Spleen (tissue), 13 donors: ENCODE data around the gene PTBP2. TPM values are rescaled to one million over a fixed set of nuclear protein-coding genes. Genes with fewer than 3 reads are reported as not detected.

ENCODE experiments used
- DNase-seq: peaks from one replicate; pipeline ENCODE4 v3.0.0-alpha.2; 2020
- H3K27ac ChIP-seq, 8 donors: fragments of 200-600 bp; sonication (generic) in 7 of 8; 1 replicate in 4 of 8; 2 replicates in 4 of 8; pipeline versions ENCODE4 v1.5.0 to v1.8.0; 2016 to 2021; ENCODE audit warnings: inconsistent platforms in 4 of 8, mild to moderate bottlenecking in 4 of 8, moderate library complexity in 1 of 8
- H3K27me3 ChIP-seq, 7 donors: fragments of 200-600 bp; sonication (generic) in 6 of 7; replicated peaks in 1 of 7; 1 replicate in 4 of 7; 2 replicates in 3 of 7; pipeline versions ENCODE4 v1.5.0 to v1.8.0; 2016 to 2021; ENCODE audit warnings: inconsistent platforms in 3 of 7, mild to moderate bottlenecking in 1 of 7
- H3K36me3 ChIP-seq, 6 donors: fragments of 200-600 bp; sonication (generic) in 5 of 6; 1 replicate in 4 of 6; 2 replicates in 2 of 6; pipeline versions ENCODE4 v1.5.0 to v1.8.0; 2016 to 2021; ENCODE audit warnings: inconsistent platforms in 2 of 6
- H3K4me1 ChIP-seq, 6 donors: fragments of 200-600 bp; sonication (generic) in 5 of 6; 1 replicate in 3 of 6; 2 replicates in 3 of 6; pipeline versions ENCODE4 v1.5.0 to v1.8.0; 2016 to 2021; ENCODE audit warnings: inconsistent platforms in 3 of 6
- H3K4me3 ChIP-seq, 8 donors: fragments of 200-600 bp; sonication (generic) in 7 of 8; 1 replicate in 4 of 8; 2 replicates in 4 of 8; pipeline versions ENCODE4 v1.5.0 to v1.8.0; 2016 to 2021; ENCODE audit warnings: inconsistent platforms in 4 of 8, mild to moderate bottlenecking in 4 of 8, moderate library complexity in 2 of 8
- H3K9me3 ChIP-seq, 8 donors: fragments of 200-600 bp; sonication (generic) in 7 of 8; 1 replicate in 4 of 8; 2 replicates in 4 of 8; pipeline versions ENCODE4 v1.5.0 to v1.8.0; 2016 to 2021; ENCODE audit warnings: inconsistent platforms in 4 of 8
- CTCF ChIP-seq, 11 experiments: fragments of 200-600 bp in 7 of 11; fragments of 450-650 bp in 4 of 11; sonication (generic) in 4 of 11; IDR thresholded peaks in 8 of 11; conservative IDR thresholded peaks in 3 of 11; 1 replicate in 7 of 11; 2 replicates in 4 of 11; pipeline versions ENCODE4 v1.4.0 to v1.8.0; 2016 to 2021; ENCODE audit warnings: antibody characterized with exemption in 11 of 11, inconsistent platforms in 4 of 11, mild to moderate bottlenecking in 1 of 11
- POLR2A ChIP-seq, 3 donors: fragments of 450-650 bp; IDR thresholded peaks; one replicate each; pipeline ENCODE4 v1.5.1; 2017; ENCODE audit warnings: antibody characterized with exemption in 3 of 3, mild to moderate bottlenecking in 1 of 3
- POLR2AphosphoS5 ChIP-seq, 3 donors: sonication (generic); formaldehyde crosslinking; IDR thresholded peaks; one replicate each; pipeline ENCODE4 v1.5.1; 2017; ENCODE audit warnings: antibody characterized with exemption in 3 of 3
- WGBS, 5 donors: extraction: QIAGEN DNeasy Blood & Tissue Kit in 3 of 5; methylation state at CpG; one replicate each; pipeline versions ENCODE4 v1.1.5 to v1.1.7; 2013 to 2018; 5-methylcytosine and 5-hydroxymethylcytosine counted together
- intact Hi-C: fragments of 100-400 bp; cut with DNase I; formaldehyde crosslinking; loops from one replicate; pipeline ENCODE4 v1.15.0; 2023; ENCODE audit warnings: low total_unique reads
- long read RNA-seq, 2 donors: transcript quantifications; one replicate each; lab custom pipeline, GENCODE V29; 2026
- polyA plus RNA-seq, 3 donors: library from polyadenylated mRNA; stranded (reverse); fragments of 200-250 nt; gene quantifications; one replicate each; pipeline ENCODE4 v1.2.1, GENCODE V29; 2013
- total RNA-seq, 7 donors: library from RNA; depleted of rRNA in 3 of 7; stranded (reverse); fragments of >200 nt in 3 of 7; fragmentation: NEBNext Ultra II Directional in 4 of 7; extraction: Animal tissue kit (Norgen Biotek cat#: 25700) in 4 of 7; gene quantifications; one replicate each; pipeline versions ENCODE4 v1.1.0 to v1.2.1, GENCODE V29; 2016 to 2021
- donor health status: healthy with polysubstance abuse.
- donor health status: DM: no; HTN: no; CAD: no; lungs with moderate emphysema.
- donor health status: DM: no; HTN: no; CAD: no.
- donor health status: Bipolar disorder and iron deficiency.
- donor health status: healthy.
- donor health status: DM: no; HTN: no; CAD: no.
- donor health status: DM: yes; HTN: yes; CAD: no.

The PTBP2 gene
- total RNA-seq (10 to 100 TPM; 21.0 to 89.9 (median 28.2) TPM), polyA plus RNA-seq (10 to 100 TPM; 15.4 to 23.6 (median 19.4) TPM)
- long read RNA-seq, donor 1, partial matches to known transcripts = 0 of 4 reads
- long read RNA-seq, donor 1, other reads (novel, unspliced or antisense) = 0 of 4 reads
- long read RNA-seq, donor 2 = 0 reads

- WGBS, 5 donors = 0 to 1% (median 1%) methylated on average over 24 to 75 of the region's 75 CpGs
- Histone ChIP-seq H3K27me3 (no peaks in the 10 kb centered on the region), H3K4me1 (peaks cover 12 to 48% (median 28%) of the 10 kb centered on the region in 6 donors), H3K4me3 (peak within 1 kb of the TSS; percentile 67 to 97 (median 86)), H3K9me3 (no peaks in the 10 kb centered on the region), H3K27ac (peak within 1 kb of the TSS; percentile 80 to 97 (median 96)), H3K36me3 (peaks cover 0 to 26% (median 3%) of the 10 kb centered on the region in 6 donors)
- intact Hi-C loops = no loop called here
- peak; percentile 77 to 83 (median 81) for TF ChIP-seq POLR2AphosphoS5 (IDR thresholded peaks at IDR 0.05)
- TF ChIP-seq CTCF (IDR thresholded peaks at IDR 0.05 in 8 of 11, conservative IDR thresholded peaks at IDR 0.05 in 3 of 11) = peak in 1 of 11 experiments; percentile 7
- TF ChIP-seq POLR2A (IDR thresholded peaks at IDR 0.05) = no peak
- peak; percentile 97 for DNase-seq
Measured at GRCh38 chr1:96721416-96722160, at the start of gene PTBP2. PTBP2 (plus strand) TSS chr1:96721784; CDS start chr1:96721865, 81 bp downstream.

- Histone ChIP-seq H3K27ac (no peak overlapping the region), H3K36me3 (no peaks in the 10 kb centered on the region), H3K27me3 (no peaks in the 10 kb centered on the region), H3K9me3 (peaks cover 0 to 40% (median 33%) of the 10 kb centered on the region in 8 donors), H3K4me3 (no peak overlapping the region), H3K4me1 (no peaks in the 10 kb centered on the region)
- no peak for TF ChIP-seq POLR2A (IDR thresholded peaks at IDR 0.05)
- TF ChIP-seq POLR2AphosphoS5 (IDR thresholded peaks at IDR 0.05) = no peak
- TF ChIP-seq CTCF (IDR thresholded peaks at IDR 0.05 in 8 of 11, conservative IDR thresholded peaks at IDR 0.05 in 3 of 11) = no peak
- no peak for DNase-seq
- WGBS, 5 donors = 54 to 79% (median 57%) methylated on average over 1 of the region's 1 CpG
- intact Hi-C loops = no loop called here
Measured at GRCh38 chr1:96674915-96675314, 46.7 kb upstream of the PTBP2 start.

- TF ChIP-seq POLR2A (IDR thresholded peaks at IDR 0.05) = no peak
- no peak for TF ChIP-seq POLR2AphosphoS5 (IDR thresholded peaks at IDR 0.05)
- TF ChIP-seq CTCF (IDR thresholded peaks at IDR 0.05 in 8 of 11, conservative IDR thresholded peaks at IDR 0.05 in 3 of 11) = no peak
- no peak overlapping the region for H3K4me3 ChIP-seq
- H3K27ac ChIP-seq = peak overlapping the region in 1 of 8 donors; percentile 85
- intact Hi-C loops = no loop called here
- no peak for DNase-seq
- H3K4me1 ChIP-seq = peaks cover 0 to 15% (median 0%) of the 10 kb centered on the region in 6 donors
- H3K9me3 ChIP-seq = no peaks in the 10 kb centered on the region
- H3K27me3 ChIP-seq = no peaks in the 10 kb centered on the region
- 55 to 74% (median 66%) methylated on average over 6 of the region's 6 CpGs for WGBS, 5 donors
- no peaks in the 10 kb centered on the region for H3K36me3 ChIP-seq
Measured at GRCh38 chr1:96682056-96682455, 39.5 kb upstream of the PTBP2 start.

- no peaks in the 10 kb centered on the region for H3K36me3 ChIP-seq
- DNase-seq = no peak
- peak overlapping the region in 3 of 8 donors; percentile 61 to 85 (median 64) for H3K27ac ChIP-seq
- H3K4me3 ChIP-seq = no peak overlapping the region
- intact Hi-C loops = no loop called here
- WGBS, 5 donors = 36 to 58% (median 55%) methylated on average over 2 of the region's 2 CpGs
- H3K4me1 ChIP-seq = peaks cover 0 to 20% (median 0%) of the 10 kb centered on the region in 6 donors
- TF ChIP-seq POLR2AphosphoS5 (IDR thresholded peaks at IDR 0.05) (no peak), POLR2A (IDR thresholded peaks at IDR 0.05) (no peak), CTCF (IDR thresholded peaks at IDR 0.05 in 8 of 11, conservative IDR thresholded peaks at IDR 0.05 in 3 of 11) (no peak)
- no peaks in the 10 kb centered on the region for H3K27me3 ChIP-seq
- no peaks in the 10 kb centered on the region for H3K9me3 ChIP-seq
Measured at GRCh38 chr1:96683931-96684330, 37.7 kb upstream of the PTBP2 start.
